GM12891 (cell line): ENCODE measurements around the gene TMEM37.

Experiments
- POLR2A ChIP-seq: IDR thresholded peaks from 2 replicates; pipeline ENCODE4 v1.6.1; 2011; ENCODE audit warnings: low read depth, low read length, control low read depth
- POLR2AphosphoS5 ChIP-seq: IDR thresholded peaks from 2 replicates; pipeline ENCODE4 v1.6.1; 2011; ENCODE audit warnings: low read depth, low read length, control low read depth
- POU2F2 ChIP-seq: IDR thresholded peaks from 2 replicates; pipeline ENCODE4 v1.6.1; 2011; ENCODE audit warnings: low read depth, mild to moderate bottlenecking, control low read depth, low read length, moderate library complexity
- TAF1 ChIP-seq: IDR thresholded peaks from 2 replicates; pipeline ENCODE4 v1.6.1; 2011; ENCODE audit warnings: low read depth, low read length, control low read depth

GRCh38 chr2:119419065-119419464 lies 12.6 kb upstream of the TMEM37 start:
- TF ChIP-seq POLR2AphosphoS5 (no peak), POU2F2 (no peak), POLR2A (no peak), TAF1 (no peak)
